HepG2 (cell line): ENCODE results near the gene ACTN2. TPM values are rescaled to one million over a fixed set of nuclear protein-coding genes. Genes with fewer than 3 reads are reported as not detected.

Experiments used
- ATAC-seq: fragments of 200-7000 bp; cut with Tn5 transposase; 3 replicates; pipeline ENCODE4 v1.9.1; 2020; ENCODE audit warnings: mild to moderate bottlenecking, moderate library complexity
- BruUV-seq: library from RNA; stranded (reverse); fragments of 400-500 nt; replicated peaks from 2 replicates; lab custom pipeline; 2021; lab: Mats Ljungman, UMichigan
- CTCF ChIA-PET: fragments of 300-600 bp; formaldehyde crosslinking; extraction: SDS; loops from one replicate; lab custom pipeline; 2021; ENCODE audit warnings: low total read pairs, inconsistent platforms, low intra/inter-chr PET ratio; lab: Yijun Ruan, JAX
- POLR2A ChIA-PET: fragments of 350-600 bp; sonication (Branson Sonifier 250); formaldehyde crosslinking; loops from one replicate; lab custom pipeline; 2020; ENCODE audit warnings: antibody characterized with exemption, inconsistent platforms; lab: Yijun Ruan, JAX
- DNase-seq: peaks from one replicate; pipeline ENCODE4 v3.0.0-alpha.2; 2015; ENCODE audit warnings: low spot score
- FAIRE-seq: peaks from 3 replicates; lab custom pipeline; 2011; peaks lifted over from hg19 to GRCh38; lab: Jason Lieb, UNC
- H2AFZ ChIP-seq: one replicate; pipeline ENCODE4 v1.6.1; 2011; ENCODE audit warnings: low read length, inconsistent platforms
- H3K27ac ChIP-seq: fragments of 300-600 bp; 3 replicates; pipeline ENCODE4 v1.8.0; 2011; ENCODE audit warnings: mixed run types, mild to moderate bottlenecking, mixed read lengths, low read length, inconsistent platforms; ENCODE audit not compliant: insufficient read depth; ENCODE audit errors: extremely low read length
- H3K27me3 ChIP-seq, 2 experiments: fragments of 200-600 bp in 1 of 2; 2 replicates in 1 of 2; 3 replicates in 1 of 2; pipeline versions ENCODE4 v1.6.0 to v1.8.0; 2011; ENCODE audit warnings: low read length in 2 of 2, mild to moderate bottlenecking in 2 of 2, moderate library complexity in 2 of 2, inconsistent platforms in 1 of 2; ENCODE audit not compliant: insufficient read depth in 2 of 2, control insufficient read depth in 1 of 2
- H3K36me3 ChIP-seq, 2 experiments: fragments of 200-600 bp in 1 of 2; replicated peaks in 1 of 2; 2 replicates in 1 of 2; 3 replicates in 1 of 2; pipeline versions ENCODE4 v1.5.1 to v1.8.0; 2011; ENCODE audit warnings: low read length in 2 of 2, inconsistent platforms in 1 of 2; ENCODE audit not compliant: insufficient read depth in 2 of 2, control insufficient read depth in 1 of 2
- H3K4me1 ChIP-seq: 2 replicates; pipeline ENCODE4 v1.5.1; 2012; ENCODE audit warnings: low read length, inconsistent platforms; ENCODE audit not compliant: insufficient read depth
- H3K4me2 ChIP-seq: 2 replicates; pipeline ENCODE4 v1.6.0; 2011; ENCODE audit warnings: low read depth, low read length, inconsistent platforms
- H3K4me3 ChIP-seq, 3 experiments: fragments of 200-600 bp in 1 of 3; sonication (generic), shearing (Covaris generic) in 1 of 3; replicated peaks in 1 of 3; 2 replicates each; pipeline ENCODE4 v1.5.1; 2011 to 2016; ENCODE audit warnings: low read length in 3 of 3, inconsistent platforms in 2 of 3, low read depth in 2 of 3, mild to moderate bottlenecking in 2 of 3, control low read depth in 1 of 3, mixed read lengths in 1 of 3; ENCODE audit not compliant: insufficient read depth in 1 of 3
- H3K79me2 ChIP-seq: one replicate; pipeline ENCODE4 v1.6.1; 2011; ENCODE audit warnings: low read length, inconsistent platforms; ENCODE audit not compliant: insufficient read depth
- H3K9ac ChIP-seq: 2 replicates; pipeline ENCODE4 v1.6.0; 2011; ENCODE audit warnings: mild to moderate bottlenecking, low read depth, low read length, inconsistent platforms; ENCODE audit not compliant: insufficient read depth
- H3K9me3 ChIP-seq: 2 replicates; pipeline ENCODE4 v1.5.1; 2012; ENCODE audit warnings: mild to moderate bottlenecking, low read length
- H4K20me1 ChIP-seq: 2 replicates; pipeline ENCODE4 v1.6.0; 2011; ENCODE audit warnings: inconsistent platforms, mild to moderate bottlenecking, low read length, moderate library complexity; ENCODE audit not compliant: insufficient read depth
- BRD4 ChIP-seq: sonication (generic); formaldehyde crosslinking; IDR thresholded peaks from 2 replicates; pipeline ENCODE4 v1.4.0; 2020; ENCODE audit warnings: missing genetic modification reagents
- CCDC6 ChIP-seq: sonication (generic); formaldehyde crosslinking; IDR thresholded peaks from 2 replicates; pipeline ENCODE4 v1.8.1; 2022; ENCODE audit warnings: mild to moderate bottlenecking, missing genetic modification reagents, moderate library complexity
- NFKB2 ChIP-seq: sonication (generic); formaldehyde crosslinking; IDR thresholded peaks from 2 replicates; pipeline ENCODE4 v1.4.0; 2020; ENCODE audit warnings: missing genetic modification reagents, borderline replicate concordance
- SALL2 ChIP-seq: sonication (generic); formaldehyde crosslinking; IDR thresholded peaks from 2 replicates; pipeline ENCODE4 v1.8.1; 2023; ENCODE audit warnings: mild to moderate bottlenecking, missing genetic modification reagents, inconsistent platforms
- SNRNP70 ChIP-seq: fragments of 200-400 bp; formaldehyde crosslinking; IDR thresholded peaks from 2 replicates; pipeline ENCODE4 v1.6.1; 2017; ENCODE audit warnings: mild to moderate bottlenecking, low read depth, low read length, moderate library complexity
- SP4 ChIP-seq: sonication (generic); formaldehyde crosslinking; IDR thresholded peaks from 2 replicates; pipeline ENCODE4 v1.8.1; 2023; ENCODE audit warnings: mild to moderate bottlenecking, missing genetic modification reagents
- THYN1 ChIP-seq: sonication (generic); formaldehyde crosslinking; IDR thresholded peaks from 2 replicates; pipeline ENCODE4 v1.8.1; 2023; ENCODE audit warnings: low read depth, mild to moderate bottlenecking, moderate library complexity, missing genetic modification reagents, borderline replicate concordance
- TP53 ChIP-seq: sonication (generic); formaldehyde crosslinking; conservative IDR thresholded peaks from 2 replicates; pipeline ENCODE4 v1.4.0; 2020; ENCODE audit warnings: missing genetic modification reagents
- ZBTB44 ChIP-seq: sonication (generic); formaldehyde crosslinking; IDR thresholded peaks from 2 replicates; pipeline ENCODE4 v1.4.0; 2020; ENCODE audit warnings: missing genetic modification reagents
- ZFX ChIP-seq: sonication (generic); formaldehyde crosslinking; IDR thresholded peaks from 2 replicates; pipeline ENCODE4 v1.4.0; 2020; ENCODE audit warnings: mild to moderate bottlenecking, low read depth, missing genetic modification reagents, moderate library complexity
- ZNF274 ChIP-seq: sonication (generic); formaldehyde crosslinking; IDR thresholded peaks from 2 replicates; pipeline ENCODE4 v1.5.1; 2020; ENCODE audit warnings: mild to moderate bottlenecking, missing genetic modification reagents
- ZNF710 ChIP-seq: sonication (generic); formaldehyde crosslinking; IDR thresholded peaks from 2 replicates; pipeline ENCODE4 v1.5.0; 2020; ENCODE audit warnings: mild to moderate bottlenecking, missing genetic modification reagents, borderline replicate concordance
- ZNF777 ChIP-seq: sonication (generic); formaldehyde crosslinking; IDR thresholded peaks from 2 replicates; pipeline ENCODE4 v1.4.0; 2020; ENCODE audit warnings: missing genetic modification reagents
- ZNF781 ChIP-seq: sonication (generic); formaldehyde crosslinking; IDR thresholded peaks from 2 replicates; pipeline ENCODE4 v1.5.1; 2020; ENCODE audit warnings: borderline replicate concordance, mild to moderate bottlenecking, missing genetic modification reagents; ENCODE audit errors: not compliant biosample characterization
- ZSCAN22 ChIP-seq: sonication (generic); formaldehyde crosslinking; IDR thresholded peaks from 2 replicates; pipeline ENCODE4 v1.4.0; 2020; ENCODE audit warnings: mild to moderate bottlenecking, missing genetic modification reagents
- whole genome bisulfite sequencing: methylation state at CpG from one replicate; pipeline ENCODE4 v1.1.6; 2017; ENCODE audit warnings: low lambda C conversion rate; 5-methylcytosine and 5-hydroxymethylcytosine counted together
- in situ Hi-C: cut with HindIII; loops from 2 replicates; pipeline ENCODE4 v1.10.0; 2017; ENCODE audit warnings: low pct_unique_long_range_greater_than_20kb; ENCODE audit not compliant: extremely low pct_ligation_motif_present
- intact Hi-C: fragments of 100-400 bp; cut with micrococcal nuclease; formaldehyde crosslinking; loops from one replicate; pipeline ENCODE4 v1.10.0; 2022; ENCODE audit not compliant: unreplicated experiment
- polyA plus RNA-seq, 8 experiments: library from polyadenylated mRNA; depleted of rRNA in 3 of 8; stranded (reverse) in 7 of 8; unstranded in 1 of 8; fragments of >200 nt; fragmentation: Illumina TruSeq in 4 of 8; extraction: Trizol in 4 of 8; gene quantifications; 2 replicates each; pipeline versions ENCODE4 v1.2.1 to v1.2.3, GENCODE V29; 2011 to 2016; ENCODE audit warnings: low read depth in 4 of 8, missing spikeins in 1 of 8, mixed read lengths in 1 of 8; ENCODE audit not compliant: insufficient read depth in 1 of 8
- total RNA-seq, 5 experiments: library from RNA; depleted of rRNA; stranded (reverse); fragments of >200 nt; fragmentation: Illumina TruSeq; extraction: Trizol; gene quantifications; 2 replicates each; pipeline ENCODE4 v1.2.3, GENCODE V29; 2016; ENCODE audit warnings: low read depth in 1 of 5

Gene ACTN2
- total and polyA plus RNA-seq, 2 of the 13 experiments (the other 11 are each of a cell fraction or from before 2014, with no cell fraction given), result 0.04 to 0.13 TPM

GRCh38 chr1:236734141-236734765 lies 48.0 kb downstream of the ACTN2 start:
- no peak overlapping the region for H3K27ac ChIP-seq
- H3K4me1 ChIP-seq, result no peaks in the 10 kb centered on the region
- ChIA-PET POLR2A (no interaction called here), CTCF (no interaction called here)
- H3K27me3 ChIP-seq, result peaks cover 0 to 28% of the 10 kb centered on the region in 2 experiments; a peak in 4 of 5 replicates
- ATAC-seq (no peak), DNase-seq (no peak), FAIRE-seq (no peak)
- no peaks in the 10 kb centered on the region for H3K9me3 ChIP-seq
- TF ChIP-seq CCDC6 (CRISPR knock-in tag) (no peak), SNRNP70 (no peak), TP53 (no peak), ZNF777 (CRISPR knock-in tag) (no peak), ZNF274 (no peak), ZBTB44 (no peak), ZSCAN22 (CRISPR knock-in tag) (no peak), THYN1 (no peak), ZFX (no peak), NFKB2 (CRISPR knock-in tag) (no peak), BRD4 (no peak), SALL2 (CRISPR knock-in tag) (no peak), SP4 (no peak), ZNF781 (CRISPR knock-in tag) (no peak), ZNF710 (CRISPR knock-in tag) (no peak)
- BruUV-seq, result no TSS peak
- no peak overlapping the region for H3K9ac ChIP-seq
- H4K20me1 ChIP-seq, result no peaks in the 10 kb centered on the region
- WGBS, result 22% methylated on average over 8 of the region's 8 CpGs
- no peaks in the 10 kb centered on the region for H3K79me2 ChIP-seq
- H3K4me2 ChIP-seq, result no peak overlapping the region
- no peak overlapping the region for H2AFZ ChIP-seq
- H3K4me3 ChIP-seq, result no peak overlapping the region
- in situ Hi-C loops (no loop called here), intact Hi-C loops (no loop called here)
- no peaks in the 10 kb centered on the region for H3K36me3 ChIP-seq
